HepG2 (cell line): ENCODE data around the gene DNAJC4. TPM values are rescaled to one million over a fixed set of nuclear protein-coding genes. Genes with fewer than 3 reads are reported as not detected.

ENCODE experiments used
- ARID4A ChIP-seq: sonication (generic); formaldehyde crosslinking; IDR thresholded peaks from 2 replicates; pipeline ENCODE4 v1.5.0; 2020; ENCODE audit warnings: mild to moderate bottlenecking, missing genetic modification reagents, borderline replicate concordance
- ETV6 ChIP-seq: sonication (generic); formaldehyde crosslinking; conservative IDR thresholded peaks from 2 replicates; pipeline ENCODE4 v1.4.0; 2020; ENCODE audit warnings: missing genetic modification reagents
- HNF4G ChIP-seq, 2 experiments: sonication (generic) in 1 of 2; formaldehyde crosslinking in 1 of 2; IDR thresholded peaks; 2 replicates each; pipeline versions ENCODE4 v1.4.0 to v1.6.1; 2011 to 2020; ENCODE audit warnings: borderline replicate concordance in 2 of 2, low read depth in 2 of 2, mild to moderate bottlenecking in 2 of 2, low read length in 1 of 2, missing genetic modification reagents in 1 of 2, moderate library complexity in 1 of 2
- HOXD1 ChIP-seq: sonication (generic); formaldehyde crosslinking; IDR thresholded peaks from 2 replicates; pipeline ENCODE4 v1.5.0; 2020; ENCODE audit warnings: missing genetic modification reagents
- KAT8 ChIP-seq: IDR thresholded peaks from 2 replicates; pipeline ENCODE4 v1.6.1; 2016; ENCODE audit warnings: missing genetic modification reagents, missing compliant biosample characterization
- KLF12 ChIP-seq: sonication (generic); formaldehyde crosslinking; IDR thresholded peaks from 2 replicates; pipeline ENCODE4 v1.4.0; 2020; ENCODE audit warnings: missing genetic modification reagents, borderline replicate concordance
- REXO4 ChIP-seq: sonication (generic); formaldehyde crosslinking; IDR thresholded peaks from 2 replicates; pipeline ENCODE4 v1.8.0; 2022; ENCODE audit warnings: missing genetic modification reagents, mild to moderate bottlenecking, borderline replicate concordance
- RFXANK ChIP-seq: IDR thresholded peaks from 2 replicates; pipeline ENCODE4 v1.6.1; 2016
- SP1 ChIP-seq, 2 experiments: fragments of 450-650 bp in 1 of 2; sonication (generic) in 1 of 2; formaldehyde crosslinking in 1 of 2; IDR thresholded peaks; 2 replicates each; pipeline versions ENCODE4 v1.4.0 to v1.6.1; 2016 to 2020; ENCODE audit warnings: missing genetic modification reagents in 1 of 2
- SP2 ChIP-seq: sonication (generic); formaldehyde crosslinking; IDR thresholded peaks from 2 replicates; pipeline ENCODE4 v1.5.1; 2020; ENCODE audit warnings: mild to moderate bottlenecking, missing genetic modification reagents
- SRSF1 ChIP-seq: fragments of 200-400 bp; formaldehyde crosslinking; optimal IDR thresholded peaks from 2 replicates; pipeline ENCODE3; 2017; ENCODE audit warnings: mild to moderate bottlenecking, low read depth, low read length, moderate library complexity
- TSC22D2 ChIP-seq: sonication (generic); formaldehyde crosslinking; IDR thresholded peaks from 2 replicates; pipeline ENCODE4 v1.5.1; 2020; ENCODE audit warnings: missing genetic modification reagents, mild to moderate bottlenecking, borderline replicate concordance
- ZNF331 ChIP-seq: sonication (generic); formaldehyde crosslinking; IDR thresholded peaks from 2 replicates; pipeline ENCODE4 v1.4.0; 2020; ENCODE audit warnings: missing genetic modification reagents
- ZNF501 ChIP-seq: sonication (generic); formaldehyde crosslinking; IDR thresholded peaks from 2 replicates; pipeline ENCODE4 v1.5.1; 2020; ENCODE audit warnings: mild to moderate bottlenecking, moderate library complexity, missing genetic modification reagents
- polyA plus RNA-seq, 8 experiments: library from polyadenylated mRNA; depleted of rRNA in 3 of 8; stranded (reverse) in 7 of 8; unstranded in 1 of 8; fragments of >200 nt; fragmentation: Illumina TruSeq in 4 of 8; extraction: Trizol in 4 of 8; gene quantifications; 2 replicates each; pipeline versions ENCODE4 v1.2.1 to v1.2.3, GENCODE V29; 2011 to 2016; ENCODE audit warnings: low read depth in 4 of 8, missing spikeins in 1 of 8, mixed read lengths in 1 of 8; ENCODE audit not compliant: insufficient read depth in 1 of 8
- total RNA-seq, 5 experiments: library from RNA; depleted of rRNA; stranded (reverse); fragments of >200 nt; fragmentation: Illumina TruSeq; extraction: Trizol; gene quantifications; 2 replicates each; pipeline ENCODE4 v1.2.3, GENCODE V29; 2016; ENCODE audit warnings: low read depth in 1 of 5
- TF ChIP-seq, protein P1 (sequence below): sonication (generic); formaldehyde crosslinking; IDR thresholded peaks from 2 replicates; pipeline ENCODE4 v1.4.0; 2020; ENCODE audit warnings: missing genetic modification reagents
- TF ChIP-seq, protein P2 (sequence below): sonication (generic); formaldehyde crosslinking; IDR thresholded peaks from 2 replicates; pipeline ENCODE4 v1.4.0; 2020; ENCODE audit warnings: missing genetic modification reagents
- TF ChIP-seq, protein P3 (sequence below): conservative IDR thresholded peaks from 2 replicates; pipeline ENCODE4 v1.6.1; 2018; ENCODE audit warnings: missing genetic modification reagents

Gene DNAJC4
- total and polyA plus RNA-seq, 2 of the 13 experiments (the other 11 are each of a cell fraction or from before 2014, with no cell fraction given) = 10.3 to 60.8 TPM

DNA sequence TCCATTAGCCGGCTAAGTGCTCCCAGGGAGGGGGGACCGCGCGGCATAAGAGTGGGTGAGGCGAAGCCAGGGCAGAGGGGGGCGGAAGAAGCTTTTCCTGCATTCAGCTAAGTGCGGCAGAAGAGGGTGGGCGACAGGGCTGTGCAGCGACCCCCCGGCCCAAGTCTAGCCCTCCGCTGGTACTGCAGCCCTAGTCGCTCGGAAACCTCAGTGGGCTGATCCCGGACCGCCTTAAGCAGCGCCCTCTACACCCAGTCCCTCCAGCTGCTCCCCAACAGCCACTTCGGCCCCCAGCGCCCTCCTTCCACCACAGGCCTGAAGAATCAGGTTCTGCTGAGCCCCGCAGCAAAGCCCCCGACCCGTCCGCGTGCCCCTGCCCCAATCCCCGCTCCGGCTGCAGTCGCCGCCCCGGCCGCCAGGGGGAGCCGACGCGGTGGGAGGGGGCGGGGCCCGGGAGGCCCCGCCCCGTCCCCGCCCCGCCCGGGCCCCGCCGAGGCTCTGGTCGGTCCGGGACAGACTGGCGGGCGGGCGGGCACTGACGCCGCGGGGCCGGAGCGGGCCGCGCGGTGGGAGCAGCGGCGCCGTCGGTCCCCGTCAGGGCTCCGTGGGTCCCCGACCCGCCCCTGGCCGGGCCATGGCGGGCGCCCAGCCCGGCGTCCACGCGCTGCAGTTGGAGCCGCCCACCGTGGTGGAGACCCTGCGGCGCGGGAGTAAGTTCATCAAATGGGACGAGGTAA lies 20.8 kb downstream of the DNAJC4 start, which contains the start of gene PLCB3 (continued):
- TF ChIP-seq KAT8 (0 out of 2 replicates have a peak, but pooled peaks have one; percentile 2), HNF4G (IDR thresholded peaks at IDR 0.05; ENCODE audit: borderline replicate concordance, low read depth, low read length) (no peak), HNF4G (CRISPR knock-in tag; IDR thresholded peaks at IDR 0.05; ENCODE audit: borderline replicate concordance, low read depth) (no peak), REXO4 (no peak), RFXANK (CRISPR knock-in tag) (no peak), ZNF501 (CRISPR knock-in tag) (no peak), ARID4A (CRISPR knock-in tag) (peak; percentile 56; the same call in 1 of the 2 replicates), ZNF331 (CRISPR knock-in tag) (0 out of 2 replicates have a peak, but pooled peaks have one; percentile 4), SP2 (CRISPR knock-in tag) (0 out of 2 replicates have a peak, but pooled peaks have one; percentile 38), HOXD1 (CRISPR knock-in tag) (no peak), SRSF1 (no peak), TSC22D2 (CRISPR knock-in tag) (0 out of 2 replicates have a peak, but pooled peaks have one; percentile 1), SP1 (IDR thresholded peaks at IDR 0.05) (no peak), SP1 (CRISPR knock-in tag; IDR thresholded peaks at IDR 0.05) (peak; percentile 88), KLF12 (CRISPR knock-in tag) (no peak), ETV6 (CRISPR knock-in tag) (no peak)
- TF ChIP-seq, protein P1, sequence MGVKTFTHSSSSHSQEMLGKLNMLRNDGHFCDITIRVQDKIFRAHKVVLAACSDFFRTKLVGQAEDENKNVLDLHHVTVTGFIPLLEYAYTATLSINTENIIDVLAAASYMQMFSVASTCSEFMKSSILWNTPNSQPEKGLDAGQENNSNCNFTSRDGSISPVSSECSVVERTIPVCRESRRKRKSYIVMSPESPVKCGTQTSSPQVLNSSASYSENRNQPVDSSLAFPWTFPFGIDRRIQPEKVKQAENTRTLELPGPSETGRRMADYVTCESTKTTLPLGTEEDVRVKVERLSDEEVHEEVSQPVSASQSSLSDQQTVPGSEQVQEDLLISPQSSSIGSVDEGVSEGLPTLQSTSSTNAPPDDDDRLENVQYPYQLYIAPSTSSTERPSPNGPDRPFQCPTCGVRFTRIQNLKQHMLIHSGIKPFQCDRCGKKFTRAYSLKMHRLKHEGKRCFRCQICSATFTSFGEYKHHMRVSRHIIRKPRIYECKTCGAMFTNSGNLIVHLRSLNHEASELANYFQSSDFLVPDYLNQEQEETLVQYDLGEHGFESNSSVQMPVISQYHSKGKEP (CRISPR knock-in tag) = no peak
- TF ChIP-seq, protein P2, sequence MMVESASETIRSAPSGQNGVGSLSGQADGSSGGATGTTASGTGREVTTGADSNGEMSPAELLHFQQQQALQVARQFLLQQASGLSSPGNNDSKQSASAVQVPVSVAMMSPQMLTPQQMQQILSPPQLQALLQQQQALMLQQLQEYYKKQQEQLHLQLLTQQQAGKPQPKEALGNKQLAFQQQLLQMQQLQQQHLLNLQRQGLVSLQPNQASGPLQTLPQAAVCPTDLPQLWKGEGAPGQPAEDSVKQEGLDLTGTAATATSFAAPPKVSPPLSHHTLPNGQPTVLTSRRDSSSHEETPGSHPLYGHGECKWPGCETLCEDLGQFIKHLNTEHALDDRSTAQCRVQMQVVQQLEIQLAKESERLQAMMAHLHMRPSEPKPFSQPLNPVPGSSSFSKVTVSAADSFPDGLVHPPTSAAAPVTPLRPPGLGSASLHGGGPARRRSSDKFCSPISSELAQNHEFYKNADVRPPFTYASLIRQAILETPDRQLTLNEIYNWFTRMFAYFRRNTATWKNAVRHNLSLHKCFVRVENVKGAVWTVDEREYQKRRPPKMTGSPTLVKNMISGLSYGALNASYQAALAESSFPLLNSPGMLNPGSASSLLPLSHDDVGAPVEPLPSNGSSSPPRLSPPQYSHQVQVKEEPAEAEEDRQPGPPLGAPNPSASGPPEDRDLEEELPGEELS (CRISPR knock-in tag) = no peak
- TF ChIP-seq, protein P3, sequence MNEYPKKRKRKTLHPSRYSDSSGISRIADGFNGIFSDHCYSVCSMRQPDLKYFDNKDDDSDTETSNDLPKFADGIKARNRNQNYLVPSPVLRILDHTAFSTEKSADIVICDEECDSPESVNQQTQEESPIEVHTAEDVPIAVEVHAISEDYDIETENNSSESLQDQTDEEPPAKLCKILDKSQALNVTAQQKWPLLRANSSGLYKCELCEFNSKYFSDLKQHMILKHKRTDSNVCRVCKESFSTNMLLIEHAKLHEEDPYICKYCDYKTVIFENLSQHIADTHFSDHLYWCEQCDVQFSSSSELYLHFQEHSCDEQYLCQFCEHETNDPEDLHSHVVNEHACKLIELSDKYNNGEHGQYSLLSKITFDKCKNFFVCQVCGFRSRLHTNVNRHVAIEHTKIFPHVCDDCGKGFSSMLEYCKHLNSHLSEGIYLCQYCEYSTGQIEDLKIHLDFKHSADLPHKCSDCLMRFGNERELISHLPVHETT (CRISPR knock-in tag) = no peak; the same call in 1 of the 2 replicates
